Ishikawa (cell line): ENCODE measurements around the gene KCNN1.

Source experiments
- CEBPB ChIP-seq: IDR thresholded peaks from 2 replicates; pipeline ENCODE4 v1.6.1; 2012
- EP300 ChIP-seq: IDR thresholded peaks from 2 replicates; pipeline ENCODE4 v1.6.1; 2012; ENCODE audit warnings: borderline replicate concordance
- NFIC ChIP-seq: IDR thresholded peaks from 2 replicates; pipeline ENCODE4 v1.6.1; 2012
- USF1 ChIP-seq: IDR thresholded peaks from 2 replicates; pipeline ENCODE4 v1.6.1; 2012
- TF ChIP-seq, protein P1 (sequence below): IDR thresholded peaks from 2 replicates; pipeline ENCODE4 v1.6.1; 2012

Gene KCNN1

DNA sequence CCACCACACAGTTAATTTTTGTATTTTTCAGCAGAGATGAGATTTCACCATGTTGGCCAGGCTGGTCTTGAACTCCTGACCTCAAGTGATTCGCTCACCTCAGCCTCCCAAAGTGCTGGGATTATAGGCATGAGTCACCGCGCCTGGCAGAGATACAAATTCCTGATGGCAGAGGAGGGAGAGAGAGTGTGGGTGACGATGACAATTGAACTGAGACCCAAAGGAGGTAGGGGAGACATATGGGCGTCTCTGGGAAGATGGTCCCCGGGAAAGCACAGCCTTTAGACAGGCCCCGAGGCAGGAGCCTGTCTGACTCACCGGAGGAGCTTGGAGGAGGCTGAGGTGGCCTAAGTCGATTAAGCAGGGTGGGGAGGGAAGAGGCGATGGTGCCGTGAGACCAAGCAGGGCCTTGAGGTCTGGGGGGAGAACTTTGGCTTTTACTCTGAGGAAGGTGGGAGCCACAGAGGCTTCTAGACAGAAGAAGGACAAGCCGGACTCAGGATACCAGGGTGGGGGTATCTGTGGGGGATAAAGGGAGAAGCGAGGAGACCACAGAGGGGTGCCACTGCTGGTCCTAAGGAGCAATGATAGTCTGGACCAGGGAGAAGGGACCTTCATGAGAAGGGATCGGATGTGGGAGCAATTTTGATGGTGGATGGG lies 79.3 kb downstream of the KCNN1 start:
- no peak for TF ChIP-seq USF1
- TF ChIP-seq NFIC = peak; percentile 17; the same call in 1 of the 2 replicates

- TF ChIP-seq EP300 (no peak), CEBPB (no peak)
- TF ChIP-seq, protein P1, sequence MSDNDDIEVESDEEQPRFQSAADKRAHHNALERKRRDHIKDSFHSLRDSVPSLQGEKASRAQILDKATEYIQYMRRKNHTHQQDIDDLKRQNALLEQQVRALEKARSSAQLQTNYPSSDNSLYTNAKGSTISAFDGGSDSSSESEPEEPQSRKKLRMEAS = 0 out of 2 replicates have a peak, but pooled peaks have one; percentile 17
Observed at GRCh38 chr19:18049385-18049784, 82.5 kb downstream of the KCNN1 start.
